ENCODE results near the gene DNM1.
"Not testable (repeated sequence)": the region's sequence is repeated elsewhere in the genome, so short reads cannot be mapped to it uniquely, and the experiment has no call there.

Gene DNM1

GRCh38 chr9:128226412-128226801 is 23.2 kb downstream of the DNM1 start:
- no peak for DNase-seq

- not testable (repeated sequence) for DNase-seq
Observed at GRCh38 chr9:128230897-128231296, 27.7 kb downstream of the DNM1 start.

- DNase-seq = no peak
Observed at GRCh38 chr9:128231638-128232527, 28.7 kb downstream of the DNM1 start.

- no peak for DNase-seq
Observed at GRCh38 chr9:128232528-128233428, 29.6 kb downstream of the DNM1 start.

- peak; percentile 50 for DNase-seq
Observed at GRCh38 chr9:128233817-128234406, 30.7 kb downstream of the DNM1 start.

GRCh38 chr9:128242124-128242523 is 38.9 kb downstream of the DNM1 start:
- DNase-seq = no peak

GRCh38 chr9:128242828-128243214 is 39.6 kb downstream of the DNM1 start:
- no peak for DNase-seq

- no peak for DNase-seq
Observed at GRCh38 chr9:128243215-128244018, 40.2 kb downstream of the DNM1 start.

- no peak for DNase-seq
Observed at GRCh38 chr9:128244091-128244836, 41.1 kb downstream of the DNM1 start.

- no peak for DNase-seq
Observed at GRCh38 chr9:128244837-128245231, 41.7 kb downstream of the DNM1 start.

GRCh38 chr9:128245421-128246151 is 42.4 kb downstream of the DNM1 start:
- DNase-seq = no peak

GRCh38 chr9:128246471-128246870 is 43.3 kb downstream of the DNM1 start:
- DNase-seq = no peak

- no peak for DNase-seq
Observed at GRCh38 chr9:128247226-128247803, 44.1 kb downstream of the DNM1 start.

- DNase-seq = no peak
Observed at GRCh38 chr9:128249558-128249907, 46.4 kb downstream of the DNM1 start.

GRCh38 chr9:128249908-128250838 is 47.0 kb downstream of the DNM1 start:
- DNase-seq = peak; percentile 85

GRCh38 chr9:128250839-128251731 is 47.9 kb downstream of the DNM1 start:
- DNase-seq = no peak

GRCh38 chr9:128251732-128252100 is 48.5 kb downstream of the DNM1 start:
- DNase-seq = no peak

GRCh38 chr9:128252317-128253139 is 49.3 kb downstream of the DNM1 start:
- no peak for DNase-seq
